Ascending aorta (tissue), 2 donors: ENCODE measurements around the gene RCAN3. TPM values are rescaled to one million over a fixed set of nuclear protein-coding genes. Genes with fewer than 3 reads are reported as not detected.

ENCODE experiments used
- DNase-seq, 2 donors: peaks; one replicate each; pipeline ENCODE4 v3.0.0-alpha.2; 2019; ENCODE audit warnings: low spot score in 2 of 2
- H3K27ac ChIP-seq, 2 donors: fragments of 200-600 bp; sonication (generic); one replicate each; pipeline ENCODE4 v1.5.1; 2016 to 2017; ENCODE audit warnings: mild to moderate bottlenecking in 1 of 2
- H3K27me3 ChIP-seq: fragments of 200-600 bp; sonication (generic); one replicate; pipeline ENCODE4 v1.5.1; 2017
- H3K36me3 ChIP-seq, 2 donors: fragments of 200-600 bp; sonication (generic); one replicate each; pipeline ENCODE4 v1.5.1; 2016
- H3K4me1 ChIP-seq, 2 donors: fragments of 200-600 bp; sonication (generic); one replicate each; pipeline ENCODE4 v1.5.1; 2016 to 2017; ENCODE audit warnings: mild to moderate bottlenecking in 1 of 2
- H3K4me3 ChIP-seq, 2 donors: fragments of 200-600 bp; sonication (generic); one replicate each; pipeline ENCODE4 v1.5.1; 2016 to 2017; ENCODE audit warnings: mild to moderate bottlenecking in 1 of 2
- H3K9me3 ChIP-seq, 2 donors: fragments of 200-600 bp; sonication (generic); one replicate each; pipeline ENCODE4 v1.5.1; 2016
- CTCF ChIP-seq, 3 experiments: fragments of 200-600 bp in 2 of 3; fragments of 450-650 bp in 1 of 3; sonication (generic) in 2 of 3; IDR thresholded peaks; one replicate each; pipeline ENCODE4 v1.5.1; 2016 to 2019; ENCODE audit warnings: antibody characterized with exemption in 3 of 3, mild to moderate bottlenecking in 1 of 3, moderate library complexity in 1 of 3
- intact Hi-C: fragments of 100-400 bp; cut with DNase I; formaldehyde crosslinking; loops from one replicate; pipeline ENCODE4 v1.15.1; 2023
- total RNA-seq: library from RNA; depleted of rRNA; stranded (reverse); fragments of >200 nt; gene quantifications from one replicate; pipeline ENCODE4 v1.1.0, GENCODE V29; 2016

Gene RCAN3
- total RNA-seq, 1 donor from 2014 or later: 2.0 TPM

- peaks cover 0 to 3% of the 10 kb centered on the region in 2 donors for H3K4me1 ChIP-seq
- H3K9me3 ChIP-seq: no peaks in the 10 kb centered on the region
- no peak for TF ChIP-seq CTCF (IDR thresholded peaks at IDR 0.05)
- DNase-seq: peak; percentile 42 to 77
- no peaks in the 10 kb centered on the region for H3K36me3 ChIP-seq
- H3K27ac ChIP-seq: peak overlapping the region in 1 of 2 donors; percentile 52
- intact Hi-C loops: loop anchor here (5.0 kb wide), 2 partner anchors 85 to 455 kb away; partner anchors contain the start of gene NIPAL3
- H3K27me3 ChIP-seq: no peaks in the 10 kb centered on the region
- H3K4me3 ChIP-seq: peak overlapping the region; percentile 69 to 87
Measured at GRCh38 chr1:24502065-24502708, 449 bp upstream of the RCAN3 start.

- no peak for TF ChIP-seq CTCF (IDR thresholded peaks at IDR 0.05)
- Histone ChIP-seq H3K4me1 (peaks cover 0 to 3% of the 10 kb centered on the region in 2 donors), H3K9me3 (no peaks in the 10 kb centered on the region), H3K27ac (peak overlapping the region in 1 of 2 donors; percentile 52), H3K4me3 (peak overlapping the region; percentile 69 to 87), H3K36me3 (no peaks in the 10 kb centered on the region), H3K27me3 (no peaks in the 10 kb centered on the region)
- intact Hi-C loops: loop anchor here (5.0 kb wide), 2 partner anchors 86 to 456 kb away; partner anchors contain the start of gene NIPAL3
- DNase-seq: no peak
Measured at GRCh38 chr1:24503059-24503751, 569 bp downstream of the RCAN3 start.

GRCh38 chr1:24503870-24504523 lies 1.4 kb downstream of the RCAN3 start:
- Histone ChIP-seq H3K36me3 (no peaks in the 10 kb centered on the region), H3K27ac (no peak overlapping the region), H3K4me1 (peaks cover 0 to 3% of the 10 kb centered on the region in 2 donors), H3K27me3 (no peaks in the 10 kb centered on the region), H3K9me3 (no peaks in the 10 kb centered on the region), H3K4me3 (no peak overlapping the region)
- no peak for TF ChIP-seq CTCF (IDR thresholded peaks at IDR 0.05)
- DNase-seq: no peak
- intact Hi-C loops: loop anchor here (5.0 kb wide), 2 partner anchors 87 to 457 kb away; partner anchors contain the start of gene NIPAL3

GRCh38 chr1:24504560-24504959 lies 1.9 kb downstream of the RCAN3 start:
- intact Hi-C loops: loop anchor here (5.0 kb wide), 2 partner anchors 87 to 457 kb away; partner anchors contain the start of gene NIPAL3
- Histone ChIP-seq H3K4me3 (no peak overlapping the region), H3K4me1 (peaks cover 0 to 3% of the 10 kb centered on the region in 2 donors), H3K27me3 (no peaks in the 10 kb centered on the region), H3K9me3 (no peaks in the 10 kb centered on the region), H3K36me3 (no peaks in the 10 kb centered on the region), H3K27ac (no peak overlapping the region)
- no peak for DNase-seq
- TF ChIP-seq CTCF (IDR thresholded peaks at IDR 0.05): no peak

- intact Hi-C loops: no loop called here
- peaks cover 0 to 3% of the 10 kb centered on the region in 2 donors for H3K4me1 ChIP-seq
- no peak for DNase-seq
- no peak overlapping the region for H3K27ac ChIP-seq
- H3K9me3 ChIP-seq: no peaks in the 10 kb centered on the region
- no peak overlapping the region for H3K4me3 ChIP-seq
- TF ChIP-seq CTCF (IDR thresholded peaks at IDR 0.05): no peak
- no peaks in the 10 kb centered on the region for H3K36me3 ChIP-seq
- no peaks in the 10 kb centered on the region for H3K27me3 ChIP-seq
Measured at GRCh38 chr1:24505816-24506215, 3.2 kb downstream of the RCAN3 start.
